Measurements from ENCODE around the gene FRAT2. TPM values are rescaled to one million over a fixed set of nuclear protein-coding genes. Genes with fewer than 3 reads are reported as not detected.

The FRAT2 gene
- total RNA-seq, 4 donors from 2014 or later = 19.0 to 31.7 (median 24.0) TPM

- H3K36me3 ChIP-seq = peaks cover 0 to 20% (median 0%) of the 10 kb centered on the region in 3 donors
- peaks cover 0 to 13% (median 3%) of the 10 kb centered on the region in 4 donors for H3K4me1 ChIP-seq
- TF ChIP-seq POLR2A (IDR thresholded peaks at IDR 0.05) (no peak), CTCF (IDR thresholded peaks at IDR 0.05) (no peak)
- no peaks in the 10 kb centered on the region for H3K27me3 ChIP-seq
- DNase-seq = no peak
- H3K27ac ChIP-seq = no peak overlapping the region
- H3K4me3 ChIP-seq = no peak overlapping the region
- no peaks in the 10 kb centered on the region for H3K9me3 ChIP-seq
These were observed 44.7 kb upstream of the FRAT2 start for GRCh38 chr10:97378933-97379921.

GRCh38 chr10:97376413-97376812 lies 41.9 kb upstream of the FRAT2 start:
- peaks cover 0 to 45% (median 0%) of the 10 kb centered on the region in 3 donors for H3K36me3 ChIP-seq
- TF ChIP-seq POLR2A (IDR thresholded peaks at IDR 0.05) (no peak), CTCF (IDR thresholded peaks at IDR 0.05) (no peak)
- H3K27ac ChIP-seq = no peak overlapping the region
- peaks cover 0 to 13% (median 3%) of the 10 kb centered on the region in 4 donors for H3K4me1 ChIP-seq
- H3K27me3 ChIP-seq = no peaks in the 10 kb centered on the region
- no peak overlapping the region for H3K4me3 ChIP-seq
- H3K9me3 ChIP-seq = no peaks in the 10 kb centered on the region
- no peak for DNase-seq

- Histone ChIP-seq H3K27me3 (no peaks in the 10 kb centered on the region), H3K9me3 (no peaks in the 10 kb centered on the region), H3K4me3 (no peak overlapping the region), H3K4me1 (no peaks in the 10 kb centered on the region), H3K27ac (no peak overlapping the region), H3K36me3 (peaks cover 0 to 55% (median 0%) of the 10 kb centered on the region in 3 donors)
- TF ChIP-seq CTCF (IDR thresholded peaks at IDR 0.05) = no peak
- DNase-seq = no peak
These were observed 38.9 kb upstream of the FRAT2 start for GRCh38 chr10:97373456-97373855.

GRCh38 chr10:97372233-97372875 lies 37.8 kb upstream of the FRAT2 start:
- H3K27ac ChIP-seq = no peak overlapping the region

GRCh38 chr10:97371696-97372095 lies 37.2 kb upstream of the FRAT2 start:
- Histone ChIP-seq H3K4me3 (no peak overlapping the region), H3K27me3 (no peaks in the 10 kb centered on the region), H3K4me1 (no peaks in the 10 kb centered on the region), H3K36me3 (peaks cover 0 to 51% (median 0%) of the 10 kb centered on the region in 3 donors), H3K9me3 (no peaks in the 10 kb centered on the region), H3K27ac (no peak overlapping the region)
- DNase-seq = no peak
- TF ChIP-seq CTCF (IDR thresholded peaks at IDR 0.05) = no peak
- TF ChIP-seq POLR2A (IDR thresholded peaks at IDR 0.05) = no peak

More at GRCh38 chr10:97372233-97372875, 37.8 kb upstream of the FRAT2 start:
- Histone ChIP-seq H3K27me3 (no peaks in the 10 kb centered on the region), H3K4me1 (no peaks in the 10 kb centered on the region), H3K4me3 (no peak overlapping the region), H3K36me3 (peaks cover 0 to 49% (median 0%) of the 10 kb centered on the region in 3 donors), H3K9me3 (no peaks in the 10 kb centered on the region)
- DNase-seq = no peak
- TF ChIP-seq POLR2A (IDR thresholded peaks at IDR 0.05) = no peak
- TF ChIP-seq CTCF (IDR thresholded peaks at IDR 0.05) = no peak
